Chondrocyte (in vitro differentiated cells): ENCODE data around the gene TRIM24. TPM values are rescaled to one million over a fixed set of nuclear protein-coding genes. Genes with fewer than 3 reads are reported as not detected.

Source experiments
- DNase-seq: peaks from one replicate; pipeline ENCODE4 v3.0.0; 2021; ENCODE audit warnings: mixed read lengths, low spot score
- H3K27ac Mint-ChIP-seq: one replicate; pipeline ENCODE4 v1.8.0; 2021; ENCODE audit warnings: mild to moderate bottlenecking, moderate library complexity, mixed read lengths; ENCODE audit not compliant: unreplicated experiment
- H3K27me3 Mint-ChIP-seq: 2 replicates; pipeline ENCODE4 v1.8.0; 2021; ENCODE audit warnings: low read depth, mixed read lengths
- H3K36me3 Mint-ChIP-seq: 2 replicates; pipeline ENCODE4 v1.8.0; 2021; ENCODE audit warnings: low read depth, mixed read lengths
- H3K4me1 Mint-ChIP-seq: 2 replicates; pipeline ENCODE4 v1.8.0; 2021; ENCODE audit warnings: low read depth, mild to moderate bottlenecking, mixed read lengths
- H3K4me3 Mint-ChIP-seq: one replicate; pipeline ENCODE4 v1.8.0; 2021; ENCODE audit warnings: mild to moderate bottlenecking, moderate library complexity, mixed read lengths; ENCODE audit not compliant: unreplicated experiment
- H3K9me3 Mint-ChIP-seq: 2 replicates; pipeline ENCODE4 v1.8.0; 2021; ENCODE audit warnings: low read depth, mixed read lengths
- total RNA-seq: library from RNA; stranded (reverse); gene quantifications from 3 replicates; pipeline ENCODE4 v1.2.1, GENCODE V29; 2021
- TF ChIP-seq, protein P1 (sequence below): fragments of 200-600 bp; sonication (generic); IDR thresholded peaks from 2 replicates; pipeline ENCODE4 v1.5.0; 2021; ENCODE audit warnings: antibody characterized with exemption, mild to moderate bottlenecking, moderate library complexity

Gene TRIM24
- total RNA-seq, 1 donor from 2014 or later: 31.6 TPM

DNA sequence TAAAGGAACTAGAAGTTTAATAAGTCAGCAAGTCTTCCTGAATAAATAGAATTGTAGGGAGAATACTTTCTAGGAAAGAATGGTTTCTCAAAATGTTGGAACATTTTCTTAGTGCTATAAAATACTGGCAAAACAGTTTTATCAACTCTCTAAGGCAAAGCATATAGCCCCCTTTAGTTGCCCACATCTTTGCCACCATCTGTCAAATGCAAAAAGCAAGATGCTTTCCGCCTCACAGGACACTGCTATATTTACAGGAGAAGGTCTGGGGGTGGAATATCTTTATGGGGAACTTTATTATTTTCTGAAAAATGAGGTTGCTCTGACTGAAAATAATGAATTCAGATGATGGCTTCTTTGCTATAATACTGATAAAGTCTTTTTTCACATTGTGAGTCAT is 162.8 kb downstream of the TRIM24 start:
- DNase-seq: no peak
- Mint-ChIP-seq H3K9me3 (no peaks in the 10 kb centered on the region), H3K4me3 (no peak overlapping the region), H3K27me3 (peaks cover 11% of the 10 kb centered on the region), H3K4me1 (no peaks in the 10 kb centered on the region), H3K36me3 (no peaks in the 10 kb centered on the region), H3K27ac (no peak overlapping the region)
- TF ChIP-seq, protein P1, sequence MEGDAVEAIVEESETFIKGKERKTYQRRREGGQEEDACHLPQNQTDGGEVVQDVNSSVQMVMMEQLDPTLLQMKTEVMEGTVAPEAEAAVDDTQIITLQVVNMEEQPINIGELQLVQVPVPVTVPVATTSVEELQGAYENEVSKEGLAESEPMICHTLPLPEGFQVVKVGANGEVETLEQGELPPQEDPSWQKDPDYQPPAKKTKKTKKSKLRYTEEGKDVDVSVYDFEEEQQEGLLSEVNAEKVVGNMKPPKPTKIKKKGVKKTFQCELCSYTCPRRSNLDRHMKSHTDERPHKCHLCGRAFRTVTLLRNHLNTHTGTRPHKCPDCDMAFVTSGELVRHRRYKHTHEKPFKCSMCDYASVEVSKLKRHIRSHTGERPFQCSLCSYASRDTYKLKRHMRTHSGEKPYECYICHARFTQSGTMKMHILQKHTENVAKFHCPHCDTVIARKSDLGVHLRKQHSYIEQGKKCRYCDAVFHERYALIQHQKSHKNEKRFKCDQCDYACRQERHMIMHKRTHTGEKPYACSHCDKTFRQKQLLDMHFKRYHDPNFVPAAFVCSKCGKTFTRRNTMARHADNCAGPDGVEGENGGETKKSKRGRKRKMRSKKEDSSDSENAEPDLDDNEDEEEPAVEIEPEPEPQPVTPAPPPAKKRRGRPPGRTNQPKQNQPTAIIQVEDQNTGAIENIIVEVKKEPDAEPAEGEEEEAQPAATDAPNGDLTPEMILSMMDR: no peak

DNA sequence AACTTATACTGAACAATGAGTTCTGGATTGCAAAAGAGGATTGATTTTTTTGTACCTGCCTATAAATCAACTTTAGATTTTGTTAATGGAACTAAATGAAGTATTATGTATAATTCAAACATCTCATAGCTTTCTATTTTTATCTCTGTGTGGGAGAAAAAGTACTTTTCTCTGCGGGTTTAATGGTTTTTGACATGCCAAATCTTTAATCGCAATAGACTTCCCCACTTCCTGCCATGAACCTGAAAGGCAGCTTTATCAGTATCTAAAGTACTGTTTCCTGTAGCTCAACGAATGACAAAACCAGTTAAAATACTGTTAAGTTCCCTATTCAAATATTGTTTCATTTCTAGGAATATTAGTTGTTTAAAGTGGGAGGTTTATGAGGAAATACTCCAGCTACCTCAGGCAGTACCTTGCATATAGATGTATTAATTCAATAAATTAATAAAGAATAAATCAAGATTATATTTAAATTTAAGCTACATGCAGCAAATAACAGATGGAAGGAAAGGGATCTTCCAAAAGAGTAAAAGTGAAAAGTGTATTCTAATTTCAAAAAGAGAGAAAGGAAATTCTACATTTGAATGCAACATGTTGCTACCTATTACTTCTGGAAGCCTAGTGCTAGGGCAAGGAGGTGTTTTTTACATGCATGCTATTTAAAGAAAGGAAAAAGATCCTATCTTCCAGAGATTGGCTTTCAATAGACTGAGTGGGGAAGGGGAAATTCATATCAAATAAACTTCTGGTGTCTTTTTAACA is 165.2 kb downstream of the TRIM24 start:
- Mint-ChIP-seq H3K27me3 (peaks cover 11% of the 10 kb centered on the region), H3K9me3 (no peaks in the 10 kb centered on the region), H3K27ac (no peak overlapping the region), H3K36me3 (no peaks in the 10 kb centered on the region), H3K4me1 (no peaks in the 10 kb centered on the region), H3K4me3 (no peak overlapping the region)
- TF ChIP-seq, protein P1: no peak
- no peak for DNase-seq

DNA sequence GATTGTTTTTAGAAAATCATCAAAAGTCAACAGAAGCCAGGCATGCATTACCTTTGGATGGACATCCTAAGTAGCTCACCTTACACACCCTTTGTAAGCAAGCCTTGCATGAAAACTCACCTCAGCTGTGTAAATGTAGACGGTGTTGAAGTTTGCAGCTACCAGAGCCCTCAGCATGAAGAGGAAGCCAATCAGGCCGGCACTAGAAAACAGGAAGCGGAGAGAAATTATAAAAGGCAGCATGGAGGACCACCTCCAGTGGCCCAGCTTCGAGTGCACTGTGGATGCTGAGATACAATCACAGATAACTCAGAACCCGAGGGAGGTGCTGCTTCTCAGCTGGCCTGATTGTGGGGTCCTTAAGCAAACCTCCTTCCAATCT is 165.8 kb downstream of the TRIM24 start:
- no peak for DNase-seq
- TF ChIP-seq, protein P1: no peak
- Mint-ChIP-seq H3K4me3 (no peak overlapping the region), H3K9me3 (no peaks in the 10 kb centered on the region), H3K36me3 (no peaks in the 10 kb centered on the region), H3K27ac (no peak overlapping the region), H3K4me1 (no peaks in the 10 kb centered on the region), H3K27me3 (peaks cover 6% of the 10 kb centered on the region)

DNA sequence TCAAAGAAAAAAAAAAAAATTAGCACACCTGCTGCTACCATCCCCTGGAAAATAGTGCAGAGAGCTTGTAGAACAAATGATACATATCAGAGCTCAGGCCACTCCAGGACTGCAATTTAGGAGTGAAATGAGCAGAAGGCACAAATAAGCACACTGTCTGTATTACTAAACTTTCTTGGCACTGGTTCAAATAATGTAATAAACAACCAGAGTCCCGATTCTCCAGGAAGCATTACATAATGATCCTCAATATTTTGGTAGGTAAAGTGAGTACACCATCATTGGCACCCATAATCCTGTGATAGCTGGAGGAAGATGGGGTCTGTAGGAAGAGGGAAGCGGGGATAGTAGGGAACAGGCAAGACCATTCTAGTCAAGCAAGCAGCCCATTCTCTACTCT is 166.8 kb downstream of the TRIM24 start:
- no peak for DNase-seq
- peaks cover 3% of the 10 kb centered on the region for H3K27me3 Mint-ChIP-seq
- H3K4me1 Mint-ChIP-seq: no peaks in the 10 kb centered on the region
- TF ChIP-seq, protein P1: no peak
- H3K27ac Mint-ChIP-seq: no peak overlapping the region
- no peaks in the 10 kb centered on the region for H3K9me3 Mint-ChIP-seq
- H3K4me3 Mint-ChIP-seq: no peak overlapping the region
- no peaks in the 10 kb centered on the region for H3K36me3 Mint-ChIP-seq

DNA sequence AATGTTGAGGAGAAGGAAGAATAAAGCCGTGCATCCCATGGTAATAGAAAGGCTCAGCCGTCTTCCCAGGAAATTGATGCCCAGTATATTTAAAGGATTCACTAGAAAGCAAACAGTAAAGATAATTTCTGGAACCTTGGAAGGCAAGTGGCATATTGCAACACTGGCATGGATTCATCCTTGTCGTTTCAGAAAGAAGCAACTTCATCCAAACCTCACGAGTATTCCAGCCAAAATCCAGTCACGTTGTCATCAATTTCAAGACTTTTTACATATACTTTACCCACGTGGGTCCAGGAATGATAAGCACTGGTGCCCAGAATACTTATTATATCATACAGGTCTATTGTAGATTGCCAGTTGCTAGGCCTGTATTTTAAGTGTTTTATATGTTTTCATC is 167.3 kb downstream of the TRIM24 start:
- Mint-ChIP-seq H3K36me3 (no peaks in the 10 kb centered on the region), H3K9me3 (no peaks in the 10 kb centered on the region), H3K4me3 (no peak overlapping the region), H3K27me3 (peaks cover 3% of the 10 kb centered on the region), H3K4me1 (no peaks in the 10 kb centered on the region), H3K27ac (no peak overlapping the region)
- TF ChIP-seq, protein P1: no peak
- no peak for DNase-seq
